ENCODE measurements around the gene PAXX.
A peak's percentile ranks its signal among the peaks of the same experiment; 100 is the strongest.

DNA sequence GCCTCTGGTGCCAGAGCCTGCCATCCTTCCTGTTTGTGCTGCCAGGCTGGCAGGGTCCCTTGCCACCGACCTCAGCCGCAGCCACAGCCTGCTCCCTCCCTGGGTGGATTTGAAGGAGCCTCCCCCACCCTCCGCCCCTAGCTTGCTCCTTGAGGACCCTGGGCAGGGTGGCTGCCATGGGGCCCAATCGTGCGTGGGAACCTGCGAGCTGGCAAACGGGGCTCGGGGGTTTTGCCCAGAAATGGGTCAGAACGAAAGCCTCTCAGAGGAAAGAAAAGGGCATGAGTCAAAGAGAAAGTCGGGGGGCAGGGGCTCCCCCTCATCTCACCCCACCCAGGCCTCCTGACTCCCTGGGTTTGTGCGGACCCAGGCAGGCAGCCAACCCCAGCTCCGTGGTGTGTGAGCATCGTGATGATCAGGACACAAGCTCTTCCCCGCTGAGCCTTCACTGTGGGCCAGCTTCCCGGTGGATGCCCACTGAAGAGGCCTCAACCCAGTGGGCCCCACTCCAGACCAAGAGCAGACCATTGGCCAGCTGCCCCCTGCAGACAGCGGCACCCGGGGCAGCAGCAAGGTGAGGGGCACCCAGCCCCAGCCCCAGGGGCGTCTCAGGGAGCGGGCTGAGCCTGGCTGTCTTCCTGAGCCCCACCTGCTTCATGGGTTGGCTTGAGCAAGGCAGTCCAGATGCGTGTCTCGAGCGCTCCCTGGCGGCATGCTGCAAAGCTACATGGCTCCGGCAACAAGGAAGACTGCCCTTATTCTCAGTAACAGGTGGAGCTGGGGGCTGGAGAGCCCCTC, 42.7 kb downstream of the PAXX start:
- TF ChIP-seq, protein P1, sequence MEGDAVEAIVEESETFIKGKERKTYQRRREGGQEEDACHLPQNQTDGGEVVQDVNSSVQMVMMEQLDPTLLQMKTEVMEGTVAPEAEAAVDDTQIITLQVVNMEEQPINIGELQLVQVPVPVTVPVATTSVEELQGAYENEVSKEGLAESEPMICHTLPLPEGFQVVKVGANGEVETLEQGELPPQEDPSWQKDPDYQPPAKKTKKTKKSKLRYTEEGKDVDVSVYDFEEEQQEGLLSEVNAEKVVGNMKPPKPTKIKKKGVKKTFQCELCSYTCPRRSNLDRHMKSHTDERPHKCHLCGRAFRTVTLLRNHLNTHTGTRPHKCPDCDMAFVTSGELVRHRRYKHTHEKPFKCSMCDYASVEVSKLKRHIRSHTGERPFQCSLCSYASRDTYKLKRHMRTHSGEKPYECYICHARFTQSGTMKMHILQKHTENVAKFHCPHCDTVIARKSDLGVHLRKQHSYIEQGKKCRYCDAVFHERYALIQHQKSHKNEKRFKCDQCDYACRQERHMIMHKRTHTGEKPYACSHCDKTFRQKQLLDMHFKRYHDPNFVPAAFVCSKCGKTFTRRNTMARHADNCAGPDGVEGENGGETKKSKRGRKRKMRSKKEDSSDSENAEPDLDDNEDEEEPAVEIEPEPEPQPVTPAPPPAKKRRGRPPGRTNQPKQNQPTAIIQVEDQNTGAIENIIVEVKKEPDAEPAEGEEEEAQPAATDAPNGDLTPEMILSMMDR (IDR thresholded peaks at IDR 0.05; ENCODE audit: low read length): peak; percentile 88
- TF ChIP-seq EZH2 (IDR thresholded peaks at IDR 0.05; ENCODE audit: borderline replicate concordance, low read length): no peak

All from OCI-LY1 (cell line).